H1 (cell line): ENCODE data around the gene FAM131C. TPM values are rescaled to one million over a fixed set of nuclear protein-coding genes. Genes with fewer than 3 reads are reported as not detected.

Source experiments
- CTCF ChIA-PET: fragments of 300-600 bp; sonication (Branson Sonifier 250); formaldehyde crosslinking; loops from one replicate; lab custom pipeline; 2021; ENCODE audit not compliant: partially characterized antibody; lab: Charles Lee
- POLR2A ChIA-PET: fragments of 300-600 bp; sonication (Branson Sonifier 250); formaldehyde crosslinking; loops from one replicate; lab custom pipeline; 2021; ENCODE audit warnings: inconsistent platforms; ENCODE audit not compliant: partially characterized antibody; lab: Charles Lee
- DNase-seq, 2 experiments: peaks; one replicate each; pipeline versions ENCODE4 v3.0.0 to v3.0.0-alpha.2; 2010 to 2022; ENCODE audit warnings: low spot score in 2 of 2, low read depth in 1 of 2, mixed read lengths in 1 of 2
- FAIRE-seq: peaks from 2 replicates; lab custom pipeline; 2011; peaks lifted over from hg19 to GRCh38; lab: Jason Lieb, UNC
- H2AFZ ChIP-seq: 2 replicates; pipeline ENCODE4 v1.8.1; 2012; ENCODE audit warnings: low read length, inconsistent platforms
- H2AK5ac ChIP-seq: 2 replicates; pipeline ENCODE4 v1.6.1; 2013; ENCODE audit warnings: low read depth, low read length
- H2BK120ac ChIP-seq: replicated peaks from 2 replicates; pipeline ENCODE3; 2013; ENCODE audit warnings: low read depth, low read length, inconsistent platforms
- H2BK12ac ChIP-seq: 2 replicates; pipeline ENCODE4 v1.6.1; 2013; ENCODE audit warnings: low read depth, low read length
- H2BK15ac ChIP-seq: 2 replicates; pipeline ENCODE4 v1.6.1; 2013; ENCODE audit warnings: low read length
- H2BK20ac ChIP-seq: 2 replicates; pipeline ENCODE4 v1.6.1; 2013; ENCODE audit warnings: low read length
- H2BK5ac ChIP-seq: 2 replicates; pipeline ENCODE4 v1.6.1; 2013; ENCODE audit warnings: low read depth, low read length
- H3K14ac ChIP-seq: 2 replicates; pipeline ENCODE4 v1.6.1; 2013; ENCODE audit warnings: inconsistent platforms; ENCODE audit not compliant: insufficient read length
- H3K18ac ChIP-seq: 2 replicates; pipeline ENCODE4 v1.6.1; 2013; ENCODE audit warnings: low read length; ENCODE audit errors: extremely low read depth
- H3K23ac ChIP-seq: 2 replicates; pipeline ENCODE4 v1.6.1; 2013; ENCODE audit warnings: inconsistent platforms; ENCODE audit not compliant: insufficient read length
- H3K23me2 ChIP-seq: 2 replicates; pipeline ENCODE4 v1.6.1; 2013; ENCODE audit warnings: low read depth, low read length
- H3K27ac ChIP-seq: 2 replicates; pipeline ENCODE4 v1.6.1; 2011; ENCODE audit warnings: low read depth, low read length, inconsistent platforms
- H3K27me3 ChIP-seq, 4 experiments: replicated peaks in 1 of 4; 1 replicate in 1 of 4; 2 replicates in 3 of 4; pipeline versions ENCODE4 v1.6.1 to v1.8.1; 2011 to 2013; ENCODE audit warnings: low read length in 3 of 4, mild to moderate bottlenecking in 3 of 4, inconsistent platforms in 2 of 4, mixed read lengths in 2 of 4, moderate library complexity in 1 of 4; ENCODE audit not compliant: control insufficient read depth in 3 of 4, insufficient read depth in 3 of 4; ENCODE audit errors: extremely low read depth in 1 of 4
- H3K36me3 ChIP-seq, 4 experiments: 2 replicates each; pipeline versions ENCODE4 v1.6.1 to v1.8.1; 2011 to 2013; ENCODE audit warnings: mild to moderate bottlenecking in 4 of 4, low read length in 3 of 4, moderate library complexity in 2 of 4, control low read depth in 1 of 4, inconsistent platforms in 1 of 4; ENCODE audit not compliant: insufficient read depth in 4 of 4, control insufficient read depth in 2 of 4
- H3K4ac ChIP-seq: replicated peaks from 2 replicates; pipeline ENCODE3; 2013; ENCODE audit warnings: low read length, low read depth, mixed read lengths, inconsistent platforms; ENCODE audit not compliant: insufficient read length
- H3K4me1 ChIP-seq, 4 experiments: replicated peaks in 1 of 4; 1 replicate in 1 of 4; 2 replicates in 3 of 4; pipeline versions ENCODE4 v1.6.1 to v1.8.1; 2011 to 2013; ENCODE audit warnings: low read length in 3 of 4, inconsistent platforms in 2 of 4, mixed read lengths in 1 of 4; ENCODE audit not compliant: insufficient read depth in 4 of 4, control insufficient read depth in 3 of 4
- H3K4me2 ChIP-seq, 2 experiments: 2 replicates each; pipeline versions ENCODE4 v1.6.1 to v1.8.1; 2011 to 2013; ENCODE audit warnings: low read depth in 2 of 2, low read length in 2 of 2, control low read depth in 1 of 2, inconsistent platforms in 1 of 2, mild to moderate bottlenecking in 1 of 2; ENCODE audit not compliant: insufficient read depth in 1 of 2
- H3K4me3 ChIP-seq, 4 experiments: fragments of 200-600, 300-600 bp in 1 of 4; sonication (generic), shearing (Covaris generic), sonication (Bioruptor Twin) in 1 of 4; 2 replicates each; pipeline versions ENCODE4 v1.5.1 to v1.8.1; 2011 to 2016; ENCODE audit warnings: low read length in 4 of 4, low read depth in 3 of 4, control low read depth in 2 of 4, inconsistent platforms in 2 of 4, mild to moderate bottlenecking in 2 of 4, mixed read lengths in 1 of 4, moderate library complexity in 1 of 4; ENCODE audit not compliant: insufficient read depth in 2 of 4; ENCODE audit errors: extremely low read depth in 1 of 4
- H3K56ac ChIP-seq: replicated peaks from 2 replicates; pipeline ENCODE3; 2013; ENCODE audit warnings: low read depth, mild to moderate bottlenecking, mixed read lengths, low read length, inconsistent platforms; ENCODE audit not compliant: insufficient read length
- H3K79me1 ChIP-seq: 2 replicates; pipeline ENCODE4 v1.6.1; 2013; ENCODE audit warnings: low read depth, low read length, control low read depth
- H3K79me2 ChIP-seq, 2 experiments: 2 replicates each; pipeline versions ENCODE4 v1.6.1 to v1.8.1; 2012 to 2013; ENCODE audit warnings: low read length in 2 of 2, mild to moderate bottlenecking in 2 of 2, inconsistent platforms in 1 of 2; ENCODE audit not compliant: insufficient read depth in 2 of 2, control insufficient read depth in 1 of 2
- H3K9ac ChIP-seq, 4 experiments: replicated peaks in 1 of 4; 1 replicate in 1 of 4; 2 replicates in 3 of 4; pipeline versions ENCODE4 v1.6.1 to v1.8.1; 2011 to 2013; ENCODE audit warnings: low read depth in 3 of 4, low read length in 3 of 4, control low read depth in 2 of 4, mild to moderate bottlenecking in 2 of 4, moderate library complexity in 2 of 4, inconsistent platforms in 1 of 4; ENCODE audit errors: extremely low read depth in 1 of 4
- H3K9me3 ChIP-seq, 2 experiments: 2 replicates each; pipeline versions ENCODE4 v1.6.1 to v1.8.1; 2012 to 2013; ENCODE audit warnings: mild to moderate bottlenecking in 2 of 2, moderate library complexity in 2 of 2, control low read depth in 1 of 2, inconsistent platforms in 1 of 2, low read depth in 1 of 2, low read length in 1 of 2, mixed read lengths in 1 of 2; ENCODE audit not compliant: insufficient read depth in 2 of 2
- H4K20me1 ChIP-seq, 2 experiments: replicated peaks in 1 of 2; 2 replicates each; pipeline versions ENCODE3 to v1.8.1; 2011 to 2013; ENCODE audit warnings: inconsistent platforms in 2 of 2, low read length in 2 of 2, mild to moderate bottlenecking in 1 of 2; ENCODE audit not compliant: insufficient read depth in 2 of 2, control insufficient read depth in 1 of 2
- H4K5ac ChIP-seq: 2 replicates; pipeline ENCODE4 v1.6.1; 2013; ENCODE audit warnings: low read length, low read depth, mixed read lengths, inconsistent platforms; ENCODE audit not compliant: insufficient read length
- H4K8ac ChIP-seq: 2 replicates; pipeline ENCODE4 v1.8.0; 2013; ENCODE audit warnings: mild to moderate bottlenecking, moderate library complexity, low read length, inconsistent platforms; ENCODE audit not compliant: insufficient read depth; ENCODE audit errors: extremely low read depth
- H4K91ac ChIP-seq: replicated peaks from 2 replicates; pipeline ENCODE3; 2013; ENCODE audit warnings: low read length, mixed read lengths, inconsistent platforms; ENCODE audit not compliant: insufficient read length
- ATF2 ChIP-seq: IDR thresholded peaks from 2 replicates; pipeline ENCODE4 v1.6.1; 2012; ENCODE audit warnings: low read length, inconsistent platforms
- CTCF ChIP-seq, 3 experiments: IDR thresholded peaks; 1 replicate in 2 of 3; 2 replicates in 1 of 3; pipeline versions ENCODE4 v1.5.1 to v1.6.1; 2011; ENCODE audit warnings: low read length in 3 of 3, mild to moderate bottlenecking in 3 of 3, inconsistent platforms in 2 of 3, low read depth in 1 of 3, moderate library complexity in 1 of 3; ENCODE audit not compliant: insufficient read depth in 1 of 3; ENCODE audit errors: control extremely low read depth in 1 of 3
- E2F6 ChIP-seq: IDR thresholded peaks from 2 replicates; pipeline ENCODE4 v1.6.1; 2012; ENCODE audit warnings: inconsistent platforms
- POLR2AphosphoS5 ChIP-seq: IDR thresholded peaks from 2 replicates; pipeline ENCODE4 v1.6.1; 2011; ENCODE audit warnings: low read depth, low read length
- RAD21 ChIP-seq, 2 experiments: IDR thresholded peaks in 1 of 2; conservative IDR thresholded peaks in 1 of 2; 2 replicates each; pipeline ENCODE4 v1.6.1; 2011; ENCODE audit warnings: low read depth in 2 of 2, low read length in 2 of 2, improper control_type of control experiment in 1 of 2, inconsistent platforms in 1 of 2, mild to moderate bottlenecking in 1 of 2, moderate library complexity in 1 of 2
- SP2 ChIP-seq: IDR thresholded peaks from 2 replicates; pipeline ENCODE4 v1.6.1; 2012; ENCODE audit warnings: mild to moderate bottlenecking, low read length, inconsistent platforms
- WGBS, 2 experiments: shearing (Covaris generic) in 1 of 2; methylation state at CpG; one replicate each; pipeline versions ENCODE4 v1.1.6 to v1.1.7; 2013 to 2015; ENCODE audit warnings: low lambda C conversion rate in 2 of 2, mixed read lengths in 2 of 2, inconsistent platforms in 1 of 2, low coverage in 1 of 2, missing lambda C conversion rate in 1 of 2; ENCODE audit not compliant: insufficient replicate concordance in 2 of 2, insufficient coverage in 1 of 2, insufficient read length in 1 of 2; ENCODE audit errors: extremely low coverage in 1 of 2, missing lambda C conversion rate in 1 of 2; 5-methylcytosine and 5-hydroxymethylcytosine counted together
- polyA plus RNA-seq, 7 experiments: library from polyadenylated mRNA; depleted of rRNA in 3 of 7; stranded (reverse) in 5 of 7; unstranded in 2 of 7; fragments of >200 nt in 5 of 7; fragments of 200-250 nt in 2 of 7; gene quantifications; 1 replicate in 5 of 7; 2 replicates in 1 of 7; 4 replicates in 1 of 7; pipeline versions ENCODE4 v1.2.1 to v1.2.3, GENCODE V29; 2011 to 2013; ENCODE audit warnings: missing spikeins in 2 of 7, mixed read lengths in 2 of 7
- total RNA-seq: library from RNA; stranded (reverse); fragmentation: NEBNext Ultra II Directional; extraction: Animal tissue kit (Norgen Biotek cat#: 25700); gene quantifications from 2 replicates; pipeline ENCODE4 v1.2.1, GENCODE V29; 2021

FAM131C gene
- total and polyA plus RNA-seq, 2 of the 8 experiments (the other 6 are each of a cell fraction or from before 2014, with no cell fraction given), result 0.73 to 0.78 TPM

- no peak overlapping the region for H2BK12ac ChIP-seq
- H3K79me1 ChIP-seq, result no peaks in the 10 kb centered on the region
- FAIRE-seq, result no peak
- ChIA-PET CTCF (interaction anchor here (0.6 to 3.0 kb wide), 6 partner anchors 10 to 38 kb away, joined by 3 to 13 read pairs (median 8); no protein-coding TSS in a partner anchor), POLR2A (no interaction called here)
- no peak overlapping the region for H4K91ac ChIP-seq
- H2BK5ac ChIP-seq, result no peak overlapping the region
- no peak overlapping the region for H2BK15ac ChIP-seq
- H4K20me1 ChIP-seq, result no peaks in the 10 kb centered on the region
- H2BK120ac ChIP-seq, result no peak overlapping the region
- H3K14ac ChIP-seq, result no peak overlapping the region
- H3K4me1 ChIP-seq, result no peaks in the 10 kb centered on the region
- TF ChIP-seq POLR2AphosphoS5 (no peak), RAD21 (IDR thresholded peaks at IDR 0.05 in 1 of 2, conservative IDR thresholded peaks at IDR 0.05 in 1 of 2; ENCODE audit: low read depth in 2 of 2, low read length in 2 of 2) (0 out of 4 replicates have a peak, but pooled peaks of 1 of the 2 experiments have one; percentile 3), E2F6 (no peak), SP2 (no peak), ATF2 (no peak), CTCF (IDR thresholded peaks at IDR 0.05; ENCODE audit: control extremely low read depth in 1 of 3, insufficient read depth in 1 of 3, low read depth in 1 of 3, low read length in 3 of 3) (peak; percentile 17 to 28 (median 27); a peak in 3 of 4 replicates)
- H2AK5ac ChIP-seq, result no peak overlapping the region
- no peak overlapping the region for H3K4ac ChIP-seq
- H3K9me3 ChIP-seq, result no peaks in the 10 kb centered on the region
- H3K23me2 ChIP-seq, result no peaks in the 10 kb centered on the region; the same call in 1 of the 2 replicates
- 83% methylated on average over 8 of the region's 9 CpGs; no CpG with 5 or more reads in 1 of the 2 experiments for WGBS, 2 experiments
- H3K56ac ChIP-seq, result no peak overlapping the region
- H3K18ac ChIP-seq, result no peak overlapping the region
- no peak overlapping the region for H4K8ac ChIP-seq
- no peaks in the 10 kb centered on the region for H3K27me3 ChIP-seq
- no peak overlapping the region for H3K4me3 ChIP-seq
- H2AFZ ChIP-seq, result no peak overlapping the region
- H3K79me2 ChIP-seq, result no peaks in the 10 kb centered on the region
- H3K4me2 ChIP-seq, result no peak overlapping the region
- no peak overlapping the region for H2BK20ac ChIP-seq
- H4K5ac ChIP-seq, result no peak overlapping the region
- no peak overlapping the region for H3K9ac ChIP-seq
- H3K27ac ChIP-seq, result no peak overlapping the region
- DNase-seq, result no peak
- H3K36me3 ChIP-seq, result no peaks in the 10 kb centered on the region
- H3K23ac ChIP-seq, result no peak overlapping the region
These were observed 31.4 kb downstream of the FAM131C start for GRCh38 chr1:16042096-16042495.
